Lower leg skin (tissue), 3 donors: Measurements from ENCODE around the gene FNBP1L.
"Not testable (repeated sequence)": the region's sequence is repeated elsewhere in the genome, so short reads cannot be mapped to it uniquely, and the experiment has no call there.

Source experiments
- POLR2A ChIP-seq, 2 donors: fragments of 450-650 bp; IDR thresholded peaks; one replicate each; pipeline ENCODE4 v1.6.1; 2016 to 2017; ENCODE audit warnings: antibody characterized with exemption in 2 of 2, mild to moderate bottlenecking in 1 of 2, moderate library complexity in 1 of 2
- TF ChIP-seq, protein P1 (sequence below), 3 donors: fragments of 450-650 bp; IDR thresholded peaks; one replicate each; pipeline ENCODE4 v1.5.1; 2016; ENCODE audit warnings: antibody characterized with exemption in 3 of 3, mild to moderate bottlenecking in 3 of 3, moderate library complexity in 2 of 3

DNA sequence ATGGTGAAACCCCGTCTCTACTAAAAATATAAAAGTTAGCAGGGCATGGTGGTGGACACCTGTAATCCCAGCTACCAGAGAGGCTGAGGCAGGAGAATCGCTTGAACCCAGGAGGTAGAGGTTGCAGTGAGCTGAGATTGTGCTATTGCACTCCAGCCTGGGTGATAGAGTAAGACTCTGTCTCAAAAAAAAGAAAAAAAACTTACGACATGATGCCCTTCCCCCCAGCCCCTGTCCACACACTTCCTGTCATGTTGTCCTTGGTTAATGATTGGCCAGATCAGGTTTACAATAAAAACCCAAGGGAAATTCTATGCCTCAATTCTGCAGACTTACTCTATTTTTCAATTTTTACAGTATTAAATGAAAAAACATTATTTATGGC is 143.4 kb downstream of the FNBP1L start:
- TF ChIP-seq, protein P1, sequence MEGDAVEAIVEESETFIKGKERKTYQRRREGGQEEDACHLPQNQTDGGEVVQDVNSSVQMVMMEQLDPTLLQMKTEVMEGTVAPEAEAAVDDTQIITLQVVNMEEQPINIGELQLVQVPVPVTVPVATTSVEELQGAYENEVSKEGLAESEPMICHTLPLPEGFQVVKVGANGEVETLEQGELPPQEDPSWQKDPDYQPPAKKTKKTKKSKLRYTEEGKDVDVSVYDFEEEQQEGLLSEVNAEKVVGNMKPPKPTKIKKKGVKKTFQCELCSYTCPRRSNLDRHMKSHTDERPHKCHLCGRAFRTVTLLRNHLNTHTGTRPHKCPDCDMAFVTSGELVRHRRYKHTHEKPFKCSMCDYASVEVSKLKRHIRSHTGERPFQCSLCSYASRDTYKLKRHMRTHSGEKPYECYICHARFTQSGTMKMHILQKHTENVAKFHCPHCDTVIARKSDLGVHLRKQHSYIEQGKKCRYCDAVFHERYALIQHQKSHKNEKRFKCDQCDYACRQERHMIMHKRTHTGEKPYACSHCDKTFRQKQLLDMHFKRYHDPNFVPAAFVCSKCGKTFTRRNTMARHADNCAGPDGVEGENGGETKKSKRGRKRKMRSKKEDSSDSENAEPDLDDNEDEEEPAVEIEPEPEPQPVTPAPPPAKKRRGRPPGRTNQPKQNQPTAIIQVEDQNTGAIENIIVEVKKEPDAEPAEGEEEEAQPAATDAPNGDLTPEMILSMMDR (IDR thresholded peaks at IDR 0.05), result not testable (repeated sequence)
- not testable (repeated sequence) for TF ChIP-seq POLR2A (IDR thresholded peaks at IDR 0.05)
